Keratinocyte (primary cell): ENCODE results near the gene IQCE.

ENCODE experiments used
- EZH2 ChIP-seq: IDR thresholded peaks from one replicate; pipeline ENCODE4 v1.6.1; 2012; ENCODE audit warnings: inconsistent platforms, mild to moderate bottlenecking, low read length, moderate library complexity
- TF ChIP-seq, protein P1 (sequence below), 3 experiments: IDR thresholded peaks in 1 of 3; conservative IDR thresholded peaks in 1 of 3; optimal IDR thresholded peaks in 1 of 3; 2 replicates in 2 of 3; 3 replicates in 1 of 3; pipeline versions ENCODE3 to v1.5.1; 2011; ENCODE audit warnings: low read length in 3 of 3, mild to moderate bottlenecking in 3 of 3, moderate library complexity in 2 of 3, control low read depth in 1 of 3, inconsistent platforms in 1 of 3; ENCODE audit not compliant: insufficient read depth in 2 of 3; ENCODE audit errors: extremely low read depth in 1 of 3

- TF ChIP-seq, protein P1, sequence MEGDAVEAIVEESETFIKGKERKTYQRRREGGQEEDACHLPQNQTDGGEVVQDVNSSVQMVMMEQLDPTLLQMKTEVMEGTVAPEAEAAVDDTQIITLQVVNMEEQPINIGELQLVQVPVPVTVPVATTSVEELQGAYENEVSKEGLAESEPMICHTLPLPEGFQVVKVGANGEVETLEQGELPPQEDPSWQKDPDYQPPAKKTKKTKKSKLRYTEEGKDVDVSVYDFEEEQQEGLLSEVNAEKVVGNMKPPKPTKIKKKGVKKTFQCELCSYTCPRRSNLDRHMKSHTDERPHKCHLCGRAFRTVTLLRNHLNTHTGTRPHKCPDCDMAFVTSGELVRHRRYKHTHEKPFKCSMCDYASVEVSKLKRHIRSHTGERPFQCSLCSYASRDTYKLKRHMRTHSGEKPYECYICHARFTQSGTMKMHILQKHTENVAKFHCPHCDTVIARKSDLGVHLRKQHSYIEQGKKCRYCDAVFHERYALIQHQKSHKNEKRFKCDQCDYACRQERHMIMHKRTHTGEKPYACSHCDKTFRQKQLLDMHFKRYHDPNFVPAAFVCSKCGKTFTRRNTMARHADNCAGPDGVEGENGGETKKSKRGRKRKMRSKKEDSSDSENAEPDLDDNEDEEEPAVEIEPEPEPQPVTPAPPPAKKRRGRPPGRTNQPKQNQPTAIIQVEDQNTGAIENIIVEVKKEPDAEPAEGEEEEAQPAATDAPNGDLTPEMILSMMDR (optimal IDR thresholded peaks at IDR 0.05 in 1 of 3, IDR thresholded peaks at IDR 0.05 in 1 of 3, conservative IDR thresholded peaks at IDR 0.05 in 1 of 3; ENCODE audit: extremely low read depth in 1 of 3, insufficient read depth in 2 of 3, low read length in 3 of 3), result no peak
- TF ChIP-seq EZH2, result no peak
Observed at GRCh38 chr7:2604608-2605174, 45.9 kb downstream of the IQCE start.
